Thyroid gland (tissue), 4 donors: ENCODE measurements around the gene CHRNB2.

Experiments
- POLR2A ChIP-seq, 2 donors: fragments of 450-650 bp; IDR thresholded peaks; one replicate each; pipeline ENCODE4 v1.6.1; 2017; ENCODE audit warnings: antibody characterized with exemption in 2 of 2, mild to moderate bottlenecking in 2 of 2, moderate library complexity in 1 of 2
- TF ChIP-seq, protein P1 (sequence below), 6 experiments: fragments of 200-600 bp in 3 of 6; fragments of 450-650 bp in 3 of 6; sonication (generic) in 3 of 6; IDR thresholded peaks; one replicate each; pipeline ENCODE4 v1.5.1; 2016 to 2019; ENCODE audit warnings: antibody characterized with exemption in 6 of 6, mild to moderate bottlenecking in 2 of 6, inconsistent platforms in 1 of 6, moderate library complexity in 1 of 6

DNA sequence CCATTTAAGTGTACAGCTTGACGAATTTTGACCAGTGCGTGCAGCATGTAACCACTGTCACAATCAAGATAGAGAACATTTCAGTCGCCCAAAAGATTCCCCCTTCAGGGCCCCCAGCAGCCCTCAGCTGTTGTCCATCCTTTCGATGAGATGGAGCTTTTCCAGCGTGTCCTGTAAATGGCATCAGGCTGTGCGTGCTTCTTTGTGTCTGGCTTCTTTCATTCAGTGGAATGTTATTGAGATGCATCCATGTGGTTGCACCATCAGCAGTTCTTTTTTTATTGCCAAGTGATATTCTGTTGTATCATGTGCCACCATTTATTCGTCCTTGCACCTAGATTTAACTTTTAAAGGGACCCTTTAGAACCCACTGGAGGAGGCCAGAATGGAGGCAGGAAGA is 31.0 kb upstream of the CHRNB2 start:
- TF ChIP-seq, protein P1, sequence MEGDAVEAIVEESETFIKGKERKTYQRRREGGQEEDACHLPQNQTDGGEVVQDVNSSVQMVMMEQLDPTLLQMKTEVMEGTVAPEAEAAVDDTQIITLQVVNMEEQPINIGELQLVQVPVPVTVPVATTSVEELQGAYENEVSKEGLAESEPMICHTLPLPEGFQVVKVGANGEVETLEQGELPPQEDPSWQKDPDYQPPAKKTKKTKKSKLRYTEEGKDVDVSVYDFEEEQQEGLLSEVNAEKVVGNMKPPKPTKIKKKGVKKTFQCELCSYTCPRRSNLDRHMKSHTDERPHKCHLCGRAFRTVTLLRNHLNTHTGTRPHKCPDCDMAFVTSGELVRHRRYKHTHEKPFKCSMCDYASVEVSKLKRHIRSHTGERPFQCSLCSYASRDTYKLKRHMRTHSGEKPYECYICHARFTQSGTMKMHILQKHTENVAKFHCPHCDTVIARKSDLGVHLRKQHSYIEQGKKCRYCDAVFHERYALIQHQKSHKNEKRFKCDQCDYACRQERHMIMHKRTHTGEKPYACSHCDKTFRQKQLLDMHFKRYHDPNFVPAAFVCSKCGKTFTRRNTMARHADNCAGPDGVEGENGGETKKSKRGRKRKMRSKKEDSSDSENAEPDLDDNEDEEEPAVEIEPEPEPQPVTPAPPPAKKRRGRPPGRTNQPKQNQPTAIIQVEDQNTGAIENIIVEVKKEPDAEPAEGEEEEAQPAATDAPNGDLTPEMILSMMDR (IDR thresholded peaks at IDR 0.05), result no peak
- no peak for TF ChIP-seq POLR2A (IDR thresholded peaks at IDR 0.05)
